Colon (tissue), 2 donors: ENCODE results near the gene PLAC1.

ENCODE experiments used
- FAIRE-seq: peaks from 2 replicates; lab custom pipeline; 2012; peaks lifted over from hg19 to GRCh38; lab: Jason Lieb, UNC
- donor health status: control.
- donor health status: control.

Gene PLAC1

GRCh38 chrX:134543288-134543687 is 115.0 kb downstream of the PLAC1 start:
- no peak for FAIRE-seq

GRCh38 chrX:134542485-134542884 is 115.8 kb downstream of the PLAC1 start:
- FAIRE-seq = no peak

- FAIRE-seq = peak; percentile 77
These were observed 116.4 kb downstream of the PLAC1 start for GRCh38 chrX:134541906-134542305.

GRCh38 chrX:134538316-134538715 is 120.0 kb downstream of the PLAC1 start:
- FAIRE-seq = no peak

GRCh38 chrX:134537179-134537955 is 120.9 kb downstream of the PLAC1 start:
- no peak for FAIRE-seq

- no peak for FAIRE-seq
These were observed 124.3 kb downstream of the PLAC1 start for GRCh38 chrX:134533952-134534351.

- no peak for FAIRE-seq
These were observed 124.9 kb downstream of the PLAC1 start for GRCh38 chrX:134533352-134533751.

GRCh38 chrX:134530845-134531244 is 127.4 kb downstream of the PLAC1 start:
- no peak for FAIRE-seq

- no peak for FAIRE-seq
These were observed 128.8 kb downstream of the PLAC1 start for GRCh38 chrX:134529481-134529880.

- no peak for FAIRE-seq
These were observed 129.3 kb downstream of the PLAC1 start for GRCh38 chrX:134528960-134529359.

- FAIRE-seq = no peak
These were observed 131.9 kb downstream of the PLAC1 start for GRCh38 chrX:134526399-134526798.

- FAIRE-seq = no peak
These were observed 133.0 kb downstream of the PLAC1 start for GRCh38 chrX:134525086-134525792.

GRCh38 chrX:134524181-134524580 is 134.1 kb downstream of the PLAC1 start:
- FAIRE-seq = no peak

GRCh38 chrX:134520860-134521390 is 137.3 kb downstream of the PLAC1 start:
- FAIRE-seq = no peak
